GM18507 (cell line): Measurements from ENCODE around the gene P2RX3.
"Not testable (repeated sequence)": the region's sequence is repeated elsewhere in the genome, so short reads cannot be mapped to it uniquely, and the experiment has no call there.

ENCODE experiments used
- DNase-seq: peaks from one replicate; pipeline ENCODE4 v3.0.0; 2011; ENCODE audit warnings: low read depth; ENCODE audit not compliant: insufficient read length; ENCODE audit errors: extremely low spot score
- FAIRE-seq: peaks from 2 replicates; lab custom pipeline; 2011; peaks lifted over from hg19 to GRCh38; lab: Jason Lieb, UNC

P2RX3 gene

DNA sequence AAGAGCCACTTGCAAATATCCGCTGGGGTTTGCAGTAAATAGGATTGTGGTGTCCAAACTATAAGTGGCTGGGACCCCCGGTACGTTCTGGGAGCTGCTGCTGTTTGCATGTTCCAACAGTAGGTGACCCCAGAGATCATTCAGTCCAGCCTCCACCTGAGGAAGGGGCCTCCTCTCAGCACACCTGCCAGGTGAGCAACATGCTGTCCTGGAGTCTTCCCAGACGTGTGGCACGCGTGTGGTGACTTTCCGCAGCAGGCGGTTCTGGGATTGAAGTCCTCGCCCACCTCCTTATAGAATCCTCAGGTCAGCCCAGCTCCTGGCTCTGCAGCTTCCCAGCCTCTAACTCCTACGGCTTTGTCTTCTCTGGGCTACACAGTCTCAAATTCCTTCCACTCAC, 6.7 kb downstream of the P2RX3 start:
- FAIRE-seq: no peak
- DNase-seq: no peak

DNA sequence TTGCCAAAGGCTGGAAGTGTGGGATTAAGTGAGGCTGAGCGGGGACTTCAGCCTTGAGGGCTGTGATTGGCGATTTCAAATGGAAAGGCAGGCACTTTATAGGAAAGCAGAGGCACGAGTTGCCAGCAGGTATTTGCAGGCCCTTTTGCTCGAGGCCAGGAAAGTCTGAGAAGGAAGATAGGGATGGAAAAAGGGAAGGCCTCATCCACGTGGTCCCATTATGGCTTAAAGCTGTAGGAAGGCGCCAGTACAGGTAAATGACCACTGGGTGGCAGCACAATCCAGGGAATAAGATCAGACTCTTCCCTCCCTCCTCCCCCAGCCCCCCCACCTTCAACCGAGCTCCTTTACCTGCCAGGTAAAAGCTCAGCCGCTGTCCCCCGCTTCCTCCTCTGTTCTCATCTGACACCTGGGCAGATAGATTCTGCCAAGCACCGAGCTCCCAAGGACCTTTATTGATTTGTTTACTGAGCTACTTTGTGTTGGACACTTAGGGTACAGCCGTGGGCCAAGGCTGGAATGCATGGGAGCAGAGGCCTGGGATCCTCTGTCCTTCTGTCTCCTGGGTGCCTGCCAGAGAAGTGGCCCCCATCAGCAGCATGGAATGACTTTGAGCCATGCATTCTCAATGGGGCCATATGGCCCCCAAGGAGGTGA, 7.5 kb downstream of the P2RX3 start:
- peak; percentile 86 for FAIRE-seq
- peak; percentile 49 for DNase-seq

GRCh38 chr11:57347336-57347735, 9.2 kb downstream of the P2RX3 start:
- DNase-seq (no peak), FAIRE-seq (no peak)

GRCh38 chr11:57348052-57348451, 9.9 kb downstream of the P2RX3 start:
- DNase-seq: no peak
- no peak for FAIRE-seq

DNA sequence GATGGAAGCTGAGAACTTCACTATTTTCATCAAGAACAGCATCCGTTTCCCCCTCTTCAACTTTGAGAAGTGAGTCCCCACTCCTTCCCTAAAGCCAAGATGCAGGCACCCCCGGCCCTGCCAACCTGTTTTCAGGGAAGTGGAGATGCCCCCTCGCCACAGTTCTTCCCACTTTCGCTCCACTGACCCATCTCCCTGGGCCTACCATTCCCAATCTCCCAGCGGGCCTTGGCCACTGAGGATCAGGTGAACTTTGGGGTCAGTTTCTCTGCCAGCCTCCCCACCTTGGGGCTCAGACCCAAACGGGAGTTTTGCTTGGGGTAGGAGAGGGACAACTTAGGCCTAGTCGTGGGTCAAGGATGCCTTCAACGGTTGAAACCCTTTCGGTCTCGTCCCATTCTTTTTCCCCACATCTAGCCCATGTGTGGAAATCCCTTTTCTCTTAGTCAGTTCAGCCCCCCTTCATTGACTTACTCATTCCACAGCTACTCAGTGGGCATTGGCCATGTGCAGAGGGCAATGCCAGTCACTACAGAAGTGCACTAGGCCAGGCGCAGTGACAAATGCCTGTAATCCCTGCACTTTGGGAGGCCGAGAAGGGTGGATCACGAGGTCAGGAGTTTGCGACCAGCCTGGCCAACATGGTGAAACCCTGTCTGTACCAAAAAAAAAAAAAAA, 10.6 kb downstream of the P2RX3 start:
- FAIRE-seq (no peak), DNase-seq (no peak)

- peak; percentile 70 for FAIRE-seq
- peak; percentile 50 for DNase-seq
These were observed 11.5 kb downstream of the P2RX3 start for GRCh38 chr11:57349491-57350274.

DNA sequence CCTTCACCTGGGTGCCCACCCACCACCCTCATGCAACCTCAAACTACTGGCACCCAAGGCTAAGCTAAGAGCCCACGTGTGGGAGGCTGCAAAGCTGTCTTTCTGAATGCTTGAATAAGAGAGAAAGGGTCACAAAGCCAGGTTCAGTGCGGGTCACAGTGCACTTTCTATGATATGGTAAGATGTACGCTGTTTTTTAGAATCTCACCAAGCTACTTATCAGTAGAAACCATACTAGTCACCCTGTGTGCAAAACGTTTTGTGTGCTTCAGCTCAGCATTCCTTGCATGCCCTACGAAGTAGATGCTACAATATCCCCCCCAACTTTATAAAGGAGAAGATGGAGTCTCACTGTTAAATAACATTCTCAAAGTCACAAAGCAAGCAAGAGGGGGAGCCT, 14.9 kb downstream of the P2RX3 start:
- DNase-seq (no peak), FAIRE-seq (no peak)

DNA sequence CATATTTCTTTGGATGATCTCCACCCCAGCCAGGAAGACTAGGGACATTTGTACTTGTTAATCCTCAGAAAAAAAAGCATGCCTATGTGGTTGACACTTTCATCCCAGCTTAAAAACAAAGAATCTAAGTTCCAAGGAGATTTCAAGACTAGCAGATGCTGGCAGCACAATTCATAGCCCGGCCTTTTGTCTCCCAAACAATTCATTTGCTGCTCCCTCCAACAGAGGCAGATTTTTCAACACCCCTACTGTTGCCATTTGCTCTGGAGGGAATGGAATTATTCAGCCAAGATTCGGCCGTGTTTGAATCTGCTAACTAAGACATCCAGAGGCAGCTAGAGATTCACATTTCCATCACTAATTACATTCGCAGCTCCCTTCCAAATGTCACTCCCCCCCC, 15.3 kb downstream of the P2RX3 start:
- DNase-seq (no peak), FAIRE-seq (no peak)

GRCh38 chr11:57353852-57354251, 15.7 kb downstream of the P2RX3 start:
- no peak for DNase-seq
- FAIRE-seq: no peak

DNA sequence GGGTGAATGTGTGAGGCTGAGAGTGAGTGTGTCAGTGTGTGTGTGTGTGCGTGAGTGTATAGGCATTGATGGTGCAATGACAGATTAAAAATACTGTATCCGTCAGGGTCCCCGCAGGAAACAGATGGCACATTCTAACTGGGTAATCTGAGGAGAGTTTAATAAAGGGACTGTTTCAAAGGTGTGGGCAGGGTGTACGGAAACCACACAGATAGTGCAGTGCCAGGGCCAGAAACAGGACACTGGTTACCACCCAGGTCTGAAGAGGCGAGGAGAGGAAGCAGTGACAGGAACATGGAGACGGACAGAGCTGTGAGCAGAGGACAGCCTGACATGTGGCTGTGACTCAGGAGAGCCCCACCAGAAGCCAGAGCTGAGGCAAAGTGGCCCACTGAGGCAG, 16.5 kb downstream of the P2RX3 start:
- DNase-seq (no peak), FAIRE-seq (no peak)

GRCh38 chr11:57356268-57356667, 18.1 kb downstream of the P2RX3 start:
- DNase-seq (no peak), FAIRE-seq (no peak)

GRCh38 chr11:57357310-57357709, 19.2 kb downstream of the P2RX3 start:
- FAIRE-seq: no peak

DNA sequence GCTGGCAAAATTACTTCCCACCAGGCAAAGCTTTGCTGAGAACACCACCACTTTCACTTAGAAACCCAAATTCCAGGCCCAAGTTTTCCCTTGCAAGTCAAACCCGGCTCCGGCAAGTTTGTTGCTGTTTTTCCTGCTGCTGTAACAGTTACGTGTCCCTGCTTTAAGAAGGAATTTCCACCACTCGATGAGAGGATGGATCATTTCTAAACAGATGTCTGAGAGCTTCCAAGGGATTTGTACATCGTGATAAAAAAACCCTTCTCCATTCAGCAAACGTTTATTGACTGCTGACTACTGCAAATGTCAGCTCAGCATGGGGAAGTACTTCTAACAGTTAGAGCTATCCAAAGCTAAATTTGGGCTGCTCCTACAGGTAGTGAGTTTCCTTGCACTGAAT, 19.7 kb downstream of the P2RX3 start:
- DNase-seq (no peak), FAIRE-seq (no peak)

More at GRCh38 chr11:57357310-57357709, 19.2 kb downstream of the P2RX3 start:
- no peak for DNase-seq

DNA sequence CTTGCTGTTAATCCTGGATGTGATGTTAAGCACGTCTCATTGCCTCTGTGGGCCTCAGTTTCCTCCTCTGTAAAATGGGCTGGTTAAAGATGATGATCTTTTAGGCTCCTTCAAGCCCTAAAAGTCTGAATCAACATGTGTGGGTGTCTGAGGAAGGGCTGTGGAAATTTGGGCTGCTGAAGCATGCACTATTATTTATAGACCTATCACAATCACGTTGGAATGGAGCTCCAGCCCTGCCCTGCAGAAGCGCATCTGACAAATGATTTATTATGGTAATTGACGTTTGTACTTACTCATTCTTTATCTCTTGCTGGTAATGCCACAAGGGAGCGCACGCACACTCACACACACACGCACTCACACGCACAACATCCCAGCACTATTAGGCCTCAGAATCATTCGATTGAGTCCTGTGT, 20.4 kb downstream of the P2RX3 start:
- no peak for FAIRE-seq
- DNase-seq: no peak

GRCh38 chr11:57358991-57359390, 20.8 kb downstream of the P2RX3 start:
- DNase-seq (no peak), FAIRE-seq (no peak)

- DNase-seq (no peak), FAIRE-seq (no peak)
These were observed 21.2 kb downstream of the P2RX3 start for GRCh38 chr11:57359396-57359795.

- no peak for DNase-seq
- no peak for FAIRE-seq
These were observed 21.9 kb downstream of the P2RX3 start for GRCh38 chr11:57359896-57360690.

GRCh38 chr11:57360991-57361390, 22.8 kb downstream of the P2RX3 start:
- no peak for FAIRE-seq
- DNase-seq: no peak

DNA sequence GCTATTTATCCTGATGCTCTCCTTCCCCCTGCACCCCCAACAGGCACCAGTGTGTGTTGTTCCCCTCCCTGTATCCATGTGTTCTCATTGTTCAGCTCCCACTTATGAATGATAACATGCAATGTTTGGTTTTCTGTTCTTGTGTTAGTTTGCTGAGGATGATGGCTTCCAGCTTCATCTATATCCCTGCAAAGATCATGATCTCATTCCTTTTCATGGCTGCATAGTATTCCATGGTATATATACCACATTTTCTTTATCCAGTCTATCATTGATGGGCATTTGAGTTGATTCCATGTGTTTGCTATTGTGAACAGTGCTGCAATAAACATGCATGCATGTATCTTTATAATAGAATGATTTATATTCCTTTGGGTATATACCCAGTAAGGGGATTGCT, 23.3 kb downstream of the P2RX3 start:
- FAIRE-seq, DNase-seq: not testable (repeated sequence)

- FAIRE-seq: no peak
These were observed 23.8 kb downstream of the P2RX3 start for GRCh38 chr11:57361926-57362325.

More at GRCh38 chr11:57361926-57362325, 23.8 kb downstream of the P2RX3 start:
- DNase-seq: no peak
